BLaER1 treated with 17β-estradiol and CSF1 and Interleukin-3, amounts not matched to agents 10 nM and 100 nM (cell line): ENCODE measurements around the gene STPG2.

Experiments
- H3K27ac ChIP-seq, 11 experiments: shearing (Covaris generic); formaldehyde crosslinking; 2 replicates each; pipeline ENCODE4 v1.8.1; 2022
- H3K27me3 ChIP-seq, 11 experiments: shearing (Covaris generic); formaldehyde crosslinking; 2 replicates each; pipeline ENCODE4 v1.8.1; 2022
- H3K36me3 ChIP-seq, 11 experiments: shearing (Covaris generic); formaldehyde crosslinking; 2 replicates each; pipeline ENCODE4 v1.8.1; 2022
- H3K4me1 ChIP-seq, 10 experiments: shearing (Covaris generic); formaldehyde crosslinking; 2 replicates each; pipeline ENCODE4 v1.8.1; 2022
- H3K4me2 ChIP-seq, 11 experiments: shearing (Covaris generic); formaldehyde crosslinking; 2 replicates each; pipeline ENCODE4 v1.8.1; 2022
- H3K4me3 ChIP-seq, 10 experiments: shearing (Covaris generic); formaldehyde crosslinking; 2 replicates each; pipeline ENCODE4 v1.8.1; 2022
- H3K9ac ChIP-seq, 11 experiments: shearing (Covaris generic); formaldehyde crosslinking; 2 replicates each; pipeline ENCODE4 v1.8.1; 2022
- H3K9me3 ChIP-seq, 11 experiments: shearing (Covaris generic); formaldehyde crosslinking; replicated peaks in 1 of 11; 2 replicates each; pipeline ENCODE4 v1.8.1; 2022
- H4K20me1 ChIP-seq, 11 experiments: shearing (Covaris generic); formaldehyde crosslinking; 2 replicates each; pipeline ENCODE4 v1.8.1; 2022
- Cebpa-rat ChIP-seq, 11 experiments: shearing (Covaris generic); IDR thresholded peaks; 2 replicates each; pipeline ENCODE4 v1.8.1; 2022

Gene STPG2

GRCh38 chr4:98046665-98047064 is 96.6 kb downstream of the STPG2 start:
- Histone ChIP-seq H3K4me1 (no peaks in the 10 kb centered on the region), H3K36me3 (no peaks in the 10 kb centered on the region), H4K20me1 (no peaks in the 10 kb centered on the region), H3K4me3 (no peak overlapping the region), H3K9ac (no peak overlapping the region), H3K27ac (no peak overlapping the region), H3K9me3 (no peaks in the 10 kb centered on the region), H3K4me2 (no peak overlapping the region), H3K27me3 (no peaks in the 10 kb centered on the region)
- no peak for TF ChIP-seq Cebpa-rat (IDR thresholded peaks at IDR 0.05)

GRCh38 chr4:98030059-98030458 is 113.2 kb downstream of the STPG2 start:
- Histone ChIP-seq H3K4me2 (no peak overlapping the region), H3K27ac (no peak overlapping the region), H3K36me3 (no peaks in the 10 kb centered on the region), H3K9ac (no peak overlapping the region), H4K20me1 (no peaks in the 10 kb centered on the region), H3K4me1 (peaks cover 0 to 22% (median 3%) of the 10 kb centered on the region in 10 experiments; a peak in 8 of 20 replicates), H3K27me3 (no peaks in the 10 kb centered on the region), H3K9me3 (peaks cover 0 to 8% (median 0%) of the 10 kb centered on the region in 11 experiments; a peak in 2 of 22 replicates), H3K4me3 (no peak overlapping the region)
- TF ChIP-seq Cebpa-rat (IDR thresholded peaks at IDR 0.05) = no peak

GRCh38 chr4:98027827-98028226 is 115.4 kb downstream of the STPG2 start:
- H3K27me3 ChIP-seq = no peaks in the 10 kb centered on the region

GRCh38 chr4:98026362-98026761 is 116.9 kb downstream of the STPG2 start:
- H3K27me3 ChIP-seq = no peaks in the 10 kb centered on the region
- H3K9ac ChIP-seq = no peak overlapping the region
- H3K9me3 ChIP-seq = peaks cover 0 to 15% (median 3%) of the 10 kb centered on the region in 11 experiments; a peak in 6 of 22 replicates
- no peaks in the 10 kb centered on the region for H4K20me1 ChIP-seq
- H3K4me3 ChIP-seq = no peak overlapping the region
- H3K36me3 ChIP-seq = no peaks in the 10 kb centered on the region
- H3K27ac ChIP-seq = no peak overlapping the region
- no peak for TF ChIP-seq Cebpa-rat (IDR thresholded peaks at IDR 0.05)
- H3K4me1 ChIP-seq = peaks cover 0 to 22% (median 3%) of the 10 kb centered on the region in 10 experiments; a peak in 8 of 20 replicates
- peak overlapping the region in 5 of 11 experiments; percentile 9 to 66 (median 24); a peak in 7 of 22 replicates for H3K4me2 ChIP-seq

More at GRCh38 chr4:98027827-98028226, 115.4 kb downstream of the STPG2 start:
- TF ChIP-seq Cebpa-rat (IDR thresholded peaks at IDR 0.05) = no peak
- Histone ChIP-seq H3K4me2 (peak overlapping the region in 2 of 11 experiments; percentile 5 to 48; a peak in 2 of 22 replicates), H3K9ac (no peak overlapping the region), H3K4me1 (peaks cover 0 to 22% (median 3%) of the 10 kb centered on the region in 10 experiments; a peak in 8 of 20 replicates), H3K27ac (no peak overlapping the region), H4K20me1 (no peaks in the 10 kb centered on the region), H3K36me3 (no peaks in the 10 kb centered on the region), H3K4me3 (no peak overlapping the region), H3K9me3 (peaks cover 0 to 15% (median 3%) of the 10 kb centered on the region in 11 experiments; a peak in 6 of 22 replicates)

- Histone ChIP-seq H3K27me3 (no peaks in the 10 kb centered on the region), H3K27ac (no peak overlapping the region), H3K36me3 (no peaks in the 10 kb centered on the region), H3K9me3 (peaks cover 0 to 9% (median 0%) of the 10 kb centered on the region in 11 experiments; a peak in 5 of 22 replicates), H3K4me2 (no peak overlapping the region), H4K20me1 (no peaks in the 10 kb centered on the region), H3K4me3 (no peak overlapping the region), H3K4me1 (peaks cover 0 to 7% (median 0%) of the 10 kb centered on the region in 10 experiments; a peak in 2 of 20 replicates), H3K9ac (no peak overlapping the region)
- TF ChIP-seq Cebpa-rat (IDR thresholded peaks at IDR 0.05) = no peak
These were observed 136.4 kb downstream of the STPG2 start for GRCh38 chr4:98006814-98007412.

GRCh38 chr4:98006060-98006459 is 137.2 kb downstream of the STPG2 start:
- TF ChIP-seq Cebpa-rat (IDR thresholded peaks at IDR 0.05) = no peak
- H3K27ac ChIP-seq = no peak overlapping the region
- H3K4me1 ChIP-seq = peaks cover 0 to 7% (median 0%) of the 10 kb centered on the region in 10 experiments; a peak in 2 of 20 replicates
- no peaks in the 10 kb centered on the region for H4K20me1 ChIP-seq
- no peak overlapping the region for H3K4me3 ChIP-seq
- no peaks in the 10 kb centered on the region for H3K27me3 ChIP-seq
- H3K4me2 ChIP-seq = peak overlapping the region in 1 of 11 experiments; percentile 12; a peak in 2 of 22 replicates
- H3K36me3 ChIP-seq = no peaks in the 10 kb centered on the region
- H3K9me3 ChIP-seq = peaks cover 0 to 4% (median 0%) of the 10 kb centered on the region in 11 experiments; a peak in 5 of 22 replicates
- no peak overlapping the region for H3K9ac ChIP-seq

- Histone ChIP-seq H3K4me3 (no peak overlapping the region), H3K9ac (no peak overlapping the region), H3K27me3 (no peaks in the 10 kb centered on the region), H3K36me3 (no peaks in the 10 kb centered on the region), H3K9me3 (peaks cover 0 to 4% (median 3%) of the 10 kb centered on the region in 11 experiments; a peak in 8 of 22 replicates), H3K27ac (no peak overlapping the region), H3K4me1 (peaks cover 0 to 1% (median 0%) of the 10 kb centered on the region in 10 experiments; a peak in 1 of 20 replicates), H3K4me2 (no peak overlapping the region), H4K20me1 (no peaks in the 10 kb centered on the region)
- TF ChIP-seq Cebpa-rat (IDR thresholded peaks at IDR 0.05) = no peak
These were observed 142.3 kb downstream of the STPG2 start for GRCh38 chr4:98000940-98001339.

- TF ChIP-seq Cebpa-rat (IDR thresholded peaks at IDR 0.05) = no peak
- Histone ChIP-seq H4K20me1 (no peaks in the 10 kb centered on the region), H3K9ac (no peak overlapping the region), H3K36me3 (no peaks in the 10 kb centered on the region), H3K27me3 (no peaks in the 10 kb centered on the region), H3K4me1 (no peaks in the 10 kb centered on the region), H3K9me3 (peaks cover 0 to 14% (median 9%) of the 10 kb centered on the region in 11 experiments; a peak in 11 of 22 replicates), H3K27ac (no peak overlapping the region), H3K4me3 (no peak overlapping the region), H3K4me2 (no peak overlapping the region)
These were observed 145.1 kb downstream of the STPG2 start for GRCh38 chr4:97998203-97998602.

GRCh38 chr4:97994765-97995465 is 148.4 kb downstream of the STPG2 start:
- H3K27ac ChIP-seq = no peak overlapping the region
- no peak for TF ChIP-seq Cebpa-rat (IDR thresholded peaks at IDR 0.05)
- H3K36me3 ChIP-seq = no peaks in the 10 kb centered on the region
- H3K4me1 ChIP-seq = peaks cover 0 to 6% (median 0%) of the 10 kb centered on the region in 10 experiments; a peak in 1 of 20 replicates
- no peak overlapping the region for H3K4me3 ChIP-seq
- H3K4me2 ChIP-seq = no peak overlapping the region
- no peaks in the 10 kb centered on the region for H3K27me3 ChIP-seq
- H3K9ac ChIP-seq = no peak overlapping the region
- peaks cover 7 to 27% (median 23%) of the 10 kb centered on the region in 11 experiments; a peak in 20 of 22 replicates for H3K9me3 ChIP-seq
- no peaks in the 10 kb centered on the region for H4K20me1 ChIP-seq
